Breast epithelium (tissue), 3 donors: ENCODE measurements around the gene ELK4.

Source experiments
- CTCF ChIP-seq, 3 donors: fragments of 450-650 bp; IDR thresholded peaks; one replicate each; pipeline ENCODE4 v1.5.1; 2016 to 2017; ENCODE audit warnings: antibody characterized with exemption in 3 of 3, mild to moderate bottlenecking in 3 of 3, moderate library complexity in 3 of 3
- POLR2AphosphoS5 ChIP-seq, 3 donors: sonication (generic); formaldehyde crosslinking; IDR thresholded peaks; one replicate each; pipeline ENCODE4 v1.6.1; 2017; ENCODE audit warnings: antibody characterized with exemption in 3 of 3

- no peak for TF ChIP-seq CTCF (IDR thresholded peaks at IDR 0.05)
- no peak for TF ChIP-seq POLR2AphosphoS5 (IDR thresholded peaks at IDR 0.05)
These were observed 45.7 kb downstream of the ELK4 start for GRCh38 chr1:205585835-205586785.
